GM12878 (cell line): ENCODE data around the gene CACNA2D4. TPM values are rescaled to one million over a fixed set of nuclear protein-coding genes. Genes with fewer than 3 reads are reported as not detected.

Experiments
- ATAC-seq: fragments of 200-7000 bp; cut with Tn5 transposase; 3 replicates; pipeline ENCODE4 v1.9.1; 2020; ENCODE audit warnings: mild to moderate bottlenecking, moderate library complexity
- BruUV-seq: library from RNA; stranded (reverse); fragments of 400-500 nt; replicated peaks from 2 replicates; lab custom pipeline; 2021; lab: Mats Ljungman, UMichigan
- CTCF ChIA-PET: fragments of 300-600 bp; sonication (Branson Sonifier 250); formaldehyde crosslinking; extraction: SDS; loops from one replicate; lab custom pipeline; 2021; ENCODE audit warnings: inconsistent platforms; lab: Yijun Ruan, JAX
- POLR2A ChIA-PET: fragments of 350-600 bp; formaldehyde crosslinking; extraction: SDS; loops from one replicate; lab custom pipeline; 2021; ENCODE audit warnings: inconsistent platforms; lab: Charles Lee
- RAD21 ChIA-PET: fragments of 300-600 bp; sonication (Branson Sonifier 250); formaldehyde crosslinking; loops from one replicate; lab custom pipeline; 2023; ENCODE audit warnings: antibody characterized with exemption; ENCODE audit not compliant: unreplicated experiment; lab: Charles Lee
- SMC1A ChIA-PET: fragments of 300-600 bp; sonication (Branson Sonifier 250); formaldehyde crosslinking; loops from one replicate; lab custom pipeline; 2023; ENCODE audit not compliant: unreplicated experiment, uncharacterized antibody; lab: Charles Lee
- DNase-seq: peaks from one replicate; pipeline ENCODE4 v3.0.0-alpha.2; 2011; ENCODE audit warnings: low read depth, low spot score
- FAIRE-seq: peaks from 3 replicates; lab custom pipeline; 2011; peaks lifted over from hg19 to GRCh38; lab: Jason Lieb, UNC
- H2AFZ ChIP-seq: 2 replicates; pipeline ENCODE4 v1.6.0; 2011; ENCODE audit warnings: low read depth, low read length, control low read depth; ENCODE audit not compliant: control insufficient read depth
- H3K27ac ChIP-seq: 2 replicates; pipeline ENCODE4 v1.5.1; 2011; ENCODE audit warnings: control low read depth; ENCODE audit not compliant: control insufficient read depth, insufficient read depth
- H3K27me3 ChIP-seq, 2 experiments: replicated peaks in 1 of 2; 2 replicates each; pipeline versions ENCODE4 v1.6.0 to v1.6.1; 2011; ENCODE audit warnings: low read length in 1 of 2; ENCODE audit not compliant: control insufficient read depth in 2 of 2, insufficient read depth in 2 of 2
- H3K36me3 ChIP-seq, 2 experiments: 2 replicates each; pipeline ENCODE4 v1.5.1; 2011; ENCODE audit warnings: low read length in 1 of 2; ENCODE audit not compliant: control insufficient read depth in 2 of 2, insufficient read depth in 2 of 2
- H3K4me1 ChIP-seq: 2 replicates; pipeline ENCODE4 v1.6.1; 2011; ENCODE audit warnings: mild to moderate bottlenecking, low read length, moderate library complexity, mixed read lengths; ENCODE audit not compliant: control insufficient read depth, insufficient read depth
- H3K4me2 ChIP-seq: 2 replicates; pipeline ENCODE4 v1.6.0; 2011; ENCODE audit warnings: control low read depth; ENCODE audit not compliant: control insufficient read depth, insufficient read depth
- H3K4me3 ChIP-seq: fragments of 200-600 bp; sonication (generic); 2 replicates; pipeline ENCODE4 v1.5.1; 2016
- H3K79me2 ChIP-seq: 2 replicates; pipeline ENCODE4 v1.6.0; 2011; ENCODE audit warnings: low read length; ENCODE audit not compliant: control insufficient read depth, insufficient read depth
- H3K9ac ChIP-seq: 2 replicates; pipeline ENCODE4 v1.8.0; 2011; ENCODE audit warnings: low read length, control low read depth, mixed read lengths; ENCODE audit not compliant: control insufficient read depth, insufficient read depth
- H3K9me3 ChIP-seq: replicated peaks from 3 replicates; pipeline ENCODE4 v1.5.1; 2011; ENCODE audit warnings: mild to moderate bottlenecking, low read length; ENCODE audit not compliant: control insufficient read depth, insufficient read depth
- H4K20me1 ChIP-seq: 2 replicates; pipeline ENCODE4 v1.6.0; 2011; ENCODE audit not compliant: control insufficient read depth, insufficient read depth
- CREM ChIP-seq: IDR thresholded peaks from 2 replicates; pipeline ENCODE4 v1.6.1; 2014; ENCODE audit warnings: antibody characterized with exemption, low read depth
- GABPA ChIP-seq: IDR thresholded peaks from 2 replicates; pipeline ENCODE4 v1.6.1; 2014; ENCODE audit warnings: antibody characterized with exemption, low read depth, mild to moderate bottlenecking, inconsistent platforms
- IRF3 ChIP-seq: fragments of 450-650 bp; IDR thresholded peaks from 2 replicates; pipeline ENCODE4 v1.6.1; 2014; ENCODE audit warnings: mild to moderate bottlenecking
- IRF5 ChIP-seq: fragments of 450-650 bp; IDR thresholded peaks from 2 replicates; pipeline ENCODE4 v1.6.1; 2017; ENCODE audit warnings: borderline replicate concordance
- LARP7 ChIP-seq: fragments of 450-650 bp; IDR thresholded peaks from 2 replicates; pipeline ENCODE4 v1.6.1; 2017; ENCODE audit warnings: mild to moderate bottlenecking
- MEF2B ChIP-seq: fragments of 450-650 bp; IDR thresholded peaks from 2 replicates; pipeline ENCODE4 v1.6.1; 2018; ENCODE audit warnings: mild to moderate bottlenecking, moderate library complexity; ENCODE audit not compliant: partially characterized antibody, poor library complexity, severe bottlenecking
- MTA2 ChIP-seq: fragments of 450-650 bp; IDR thresholded peaks from 2 replicates; pipeline ENCODE4 v1.6.1; 2016; ENCODE audit warnings: low read depth, mild to moderate bottlenecking, moderate library complexity
- MTA3 ChIP-seq: IDR thresholded peaks from 2 replicates; pipeline ENCODE4 v1.6.1; 2012; ENCODE audit warnings: low read length, inconsistent platforms, borderline replicate concordance
- NR2C1 ChIP-seq: fragments of 450-650 bp; IDR thresholded peaks from 2 replicates; pipeline ENCODE4 v1.6.1; 2017; ENCODE audit warnings: antibody characterized with exemption, mild to moderate bottlenecking, moderate library complexity
- NRF1 ChIP-seq: conservative IDR thresholded peaks from 2 replicates; pipeline ENCODE4 v1.6.1; 2011; ENCODE audit warnings: mild to moderate bottlenecking, low read depth, low read length, improper control_type of control experiment
- POLR2AphosphoS2 ChIP-seq: IDR thresholded peaks from 2 replicates; pipeline ENCODE4 v1.6.1; 2011; ENCODE audit warnings: low read depth, mild to moderate bottlenecking, low read length, improper control_type of control experiment, moderate library complexity
- POU2F2 ChIP-seq: IDR thresholded peaks from 3 replicates; pipeline ENCODE4 v1.6.1; 2011; ENCODE audit warnings: low read depth, mild to moderate bottlenecking, low read length, borderline replicate concordance
- PRDM15 ChIP-seq: fragments of 450-650 bp; formaldehyde crosslinking; IDR thresholded peaks from 2 replicates; pipeline ENCODE4 v1.4.0; 2020; ENCODE audit warnings: mild to moderate bottlenecking, moderate library complexity
- SMAD1 ChIP-seq: fragments of 450-650 bp; IDR thresholded peaks from 2 replicates; pipeline ENCODE4 v1.6.1; 2018; ENCODE audit warnings: mild to moderate bottlenecking, low read depth; ENCODE audit not compliant: partially characterized antibody
- SUZ12 ChIP-seq: fragments of 200-600 bp; sonication (generic); IDR thresholded peaks from one replicate; pipeline ENCODE4 v1.6.1; 2018; ENCODE audit warnings: antibody characterized with exemption, mild to moderate bottlenecking; ENCODE audit not compliant: unreplicated experiment
- ZBTB33 ChIP-seq: fragments of 450-650 bp; IDR thresholded peaks from 2 replicates; pipeline ENCODE4 v1.6.1; 2017; ENCODE audit warnings: mild to moderate bottlenecking
- ZSCAN29 ChIP-seq: fragments of 450-650 bp; IDR thresholded peaks from 2 replicates; pipeline ENCODE4 v1.6.1; 2017; ENCODE audit warnings: mild to moderate bottlenecking, moderate library complexity
- WGBS: methylation state at CpG from one replicate; pipeline ENCODE4 v1.1.6; 2016; ENCODE audit warnings: low lambda C conversion rate; ENCODE audit not compliant: insufficient replicate concordance, insufficient coverage; ENCODE audit errors: missing lambda C conversion rate; 5-methylcytosine and 5-hydroxymethylcytosine counted together
- in situ Hi-C: fragments of 300-500 bp; cut with MboI; formaldehyde crosslinking; loops from 9 replicates; pipeline ENCODE4 v1.14.3; 2018; ENCODE audit warnings: mixed read lengths
- intact Hi-C: fragments of 100-400 bp; cut with micrococcal nuclease; formaldehyde crosslinking; loops from one replicate; pipeline ENCODE4 v1.14.2; 2022; ENCODE audit not compliant: unreplicated experiment
- polyA plus RNA-seq, 11 experiments: library from polyadenylated mRNA; depleted of rRNA in 4 of 11; unstranded in 6 of 11; stranded (reverse) in 5 of 11; fragments of >200 nt; fragmentation: Nextera tagmentation in 4 of 11; fragmentation: Illumina TruSeq in 1 of 11; extraction: Ambion mirVana in 4 of 11; extraction: Trizol in 1 of 11; gene quantifications; 1 replicate in 1 of 11; 2 replicates in 10 of 11; pipeline versions ENCODE4 v1.2.1 to v1.2.3, GENCODE V29; 2011 to 2016; ENCODE audit warnings: inconsistent platforms in 2 of 11, missing spikeins in 2 of 11, low read depth in 1 of 11
- total RNA-seq, 4 experiments: library from RNA; depleted of rRNA in 3 of 4; stranded (reverse); fragments of >200 nt in 3 of 4; fragmentation: Illumina TruSeq in 1 of 4; extraction: Trizol in 1 of 4; gene quantifications; 2 replicates each; pipeline versions ENCODE4 v1.2.1 to v1.2.3, GENCODE V29; 2013 to 2021

The CACNA2D4 gene
- total and polyA plus RNA-seq, 10 of the 15 experiments (the other 5 are each of a cell fraction or from before 2014, with no cell fraction given) = 0.03 to 1.0 (median 0.65) TPM

GRCh38 chr12:1834186-1834925 is 84.1 kb downstream of the CACNA2D4 start:
- CTCF ChIA-PET = no interaction called here
- intact Hi-C loops = no loop called here
- TF ChIP-seq PRDM15 (CRISPR knock-in tag) (no peak), ZSCAN29 (no peak), LARP7 (no peak), SUZ12 (no peak), POLR2AphosphoS2 (no peak), MTA3 (no peak), SMAD1 (no peak), IRF3 (no peak), NR2C1 (no peak), ZBTB33 (no peak), MEF2B (no peak), MTA2 (no peak), GABPA (no peak), POU2F2 (no peak), CREM (no peak), NRF1 (no peak), IRF5 (no peak)

More at GRCh38 chr12:1834186-1834925, 84.1 kb downstream of the CACNA2D4 start:
- WGBS = 50% methylated on average over 34 of the region's 34 CpGs
- Histone ChIP-seq H3K4me2 (no peak overlapping the region), H3K79me2 (no peaks in the 10 kb centered on the region), H3K9ac (no peak overlapping the region), H3K4me1 (no peaks in the 10 kb centered on the region), H3K36me3 (no peaks in the 10 kb centered on the region), H3K27ac (no peak overlapping the region), H2AFZ (no peak overlapping the region), H3K4me3 (no peak overlapping the region), H3K9me3 (no peaks in the 10 kb centered on the region), H3K27me3 (peaks cover 2% of the 10 kb centered on the region in 2 experiments; a peak in 3 of 4 replicates), H4K20me1 (no peaks in the 10 kb centered on the region)
- ATAC-seq = no peak
- ChIA-PET RAD21 (no interaction called here), SMC1A (no interaction called here), POLR2A (interaction anchor here (0.6 kb wide), 1 partner anchor 1508 kb away, joined by 3 read pairs; no protein-coding TSS in a partner anchor)
- FAIRE-seq = no peak
- DNase-seq = no peak
- BruUV-seq = no TSS peak
- in situ Hi-C loops = no loop called here
